SK-N-SH (cell line): Measurements from ENCODE around the gene G2E3. TPM values are rescaled to one million over a fixed set of nuclear protein-coding genes. Genes with fewer than 3 reads are reported as not detected.

Source experiments
- CTCF ChIA-PET: fragments of 300-600, 350-600 bp; formaldehyde crosslinking; extraction: SDS; loops from one replicate; lab custom pipeline; 2021; lab: Yijun Ruan, JAX
- POLR2A ChIA-PET: fragments of 350-600 bp; sonication (Branson Sonifier 250); formaldehyde crosslinking; extraction: SDS; loops from one replicate; lab custom pipeline; 2020; ENCODE audit warnings: antibody characterized with exemption, inconsistent platforms; lab: Yijun Ruan, JAX
- DNase-seq: peaks from one replicate; pipeline ENCODE4 v3.0.0; 2012
- H2AFZ ChIP-seq: fragments of 200-600 bp; sonication (generic); 2 replicates; pipeline ENCODE4 v1.8.1; 2016; ENCODE audit warnings: antibody characterized with exemption, mild to moderate bottlenecking, low read depth
- H3F3A ChIP-seq: fragments of 200-600 bp; sonication (generic); replicated peaks from 2 replicates; pipeline ENCODE3; 2016; ENCODE audit warnings: antibody characterized with exemption, mild to moderate bottlenecking; ENCODE audit not compliant: insufficient read depth
- H3K27ac ChIP-seq, 2 experiments: fragments of 200-500 bp in 1 of 2; fragments of 200-600 bp in 1 of 2; sonication (Bioruptor generic) in 1 of 2; sonication (generic), shearing (Covaris generic) in 1 of 2; 2 replicates each; pipeline versions ENCODE4 v1.5.1 to v1.6.1; 2014 to 2016; ENCODE audit warnings: low read depth in 2 of 2, inconsistent platforms in 1 of 2, low read length in 1 of 2, mild to moderate bottlenecking in 1 of 2, mixed read lengths in 1 of 2
- H3K27me3 ChIP-seq: fragments of 200-600 bp; sonication (generic), shearing (Covaris generic); 2 replicates; pipeline ENCODE4 v1.6.1; 2016; ENCODE audit warnings: mixed run types; ENCODE audit not compliant: insufficient read depth
- H3K36me3 ChIP-seq, 2 experiments: fragments of 200-500 bp in 1 of 2; fragments of 200-600 bp in 1 of 2; sonication (Bioruptor generic) in 1 of 2; sonication (generic) in 1 of 2; replicated peaks in 1 of 2; 2 replicates each; pipeline versions ENCODE3 to v1.5.1; 2014 to 2016; ENCODE audit warnings: low read length in 1 of 2, mild to moderate bottlenecking in 1 of 2; ENCODE audit not compliant: insufficient read depth in 2 of 2, control insufficient read depth in 1 of 2
- H3K4me1 ChIP-seq, 2 experiments: fragments of 200-500 bp in 1 of 2; fragments of 200-600 bp in 1 of 2; sonication (Bioruptor generic) in 1 of 2; sonication (generic), shearing (Covaris generic) in 1 of 2; 2 replicates each; pipeline versions ENCODE4 v1.5.1 to v1.6.1; 2014 to 2016; ENCODE audit warnings: low read depth in 1 of 2, low read length in 1 of 2, mixed run types in 1 of 2; ENCODE audit not compliant: insufficient read depth in 2 of 2, control insufficient read depth in 1 of 2
- H3K4me2 ChIP-seq: fragments of 200-600 bp; sonication (generic), shearing (Covaris generic); 2 replicates; pipeline ENCODE4 v1.6.1; 2017; ENCODE audit warnings: mixed run types
- H3K4me3 ChIP-seq, 2 experiments: fragments of 200-500 bp in 1 of 2; fragments of 200-600 bp in 1 of 2; sonication (Bioruptor generic) in 1 of 2; sonication (generic), shearing (Covaris generic) in 1 of 2; 2 replicates each; pipeline versions ENCODE4 v1.5.1 to v1.8.1; 2014 to 2016; ENCODE audit warnings: low read depth in 2 of 2, inconsistent platforms in 1 of 2, low read length in 1 of 2, mild to moderate bottlenecking in 1 of 2, mixed read lengths in 1 of 2, moderate library complexity in 1 of 2
- H3K79me2 ChIP-seq: fragments of 200-600 bp; sonication (generic); 2 replicates; pipeline ENCODE4 v1.8.1; 2017; ENCODE audit warnings: mild to moderate bottlenecking; ENCODE audit not compliant: insufficient read depth
- H3K9ac ChIP-seq: fragments of 200-600 bp; sonication (generic); 2 replicates; pipeline ENCODE4 v1.6.1; 2017; ENCODE audit warnings: mixed run types
- H3K9me2 ChIP-seq: fragments of 200-600 bp; sonication (generic); 2 replicates; pipeline ENCODE4 v1.6.1; 2017; ENCODE audit warnings: mixed run types
- H3K9me3 ChIP-seq: fragments of 200-600 bp; sonication (generic); 2 replicates; pipeline ENCODE4 v1.6.1; 2017; ENCODE audit warnings: mixed run types, mild to moderate bottlenecking, moderate library complexity
- H4K20me1 ChIP-seq: fragments of 200-600 bp; sonication (generic); 2 replicates; pipeline ENCODE4 v1.6.1; 2017; ENCODE audit warnings: mild to moderate bottlenecking, mixed run types; ENCODE audit not compliant: insufficient read depth
- CHD2 ChIP-seq: fragments of 150-350 bp; IDR thresholded peaks from 2 replicates; pipeline ENCODE4 v1.6.1; 2018; ENCODE audit warnings: low read length; ENCODE audit not compliant: partially characterized antibody
- ELF1 ChIP-seq: IDR thresholded peaks from 2 replicates; pipeline ENCODE4 v1.4.0; 2012
- EP300 ChIP-seq, 2 experiments: IDR thresholded peaks; 2 replicates each; pipeline versions ENCODE4 v1.4.0 to v1.6.1; 2012; ENCODE audit warnings: borderline replicate concordance in 1 of 2, low read depth in 1 of 2, low read length in 1 of 2
- FOSL2 ChIP-seq: IDR thresholded peaks from 2 replicates; pipeline ENCODE4 v1.4.0; 2012; ENCODE audit warnings: low read depth, mild to moderate bottlenecking, moderate library complexity, borderline replicate concordance
- FOXM1 ChIP-seq: IDR thresholded peaks from 2 replicates; pipeline ENCODE4 v1.4.0; 2012; ENCODE audit warnings: low read depth, mild to moderate bottlenecking
- GABPA ChIP-seq: IDR thresholded peaks from 2 replicates; pipeline ENCODE4 v1.4.0; 2012; ENCODE audit warnings: low read depth, mild to moderate bottlenecking
- MEF2A ChIP-seq: IDR thresholded peaks from 2 replicates; pipeline ENCODE4 v1.4.0; 2012; ENCODE audit warnings: low read depth, borderline replicate concordance
- RAD21 ChIP-seq: IDR thresholded peaks from 2 replicates; pipeline ENCODE4 v1.6.1; 2012; ENCODE audit warnings: mild to moderate bottlenecking, low read length
- RCOR1 ChIP-seq: fragments of 150-350 bp; IDR thresholded peaks from 2 replicates; pipeline ENCODE4 v1.6.1; 2017; ENCODE audit warnings: antibody characterized with exemption, low read length
- RFX5 ChIP-seq: IDR thresholded peaks from 2 replicates; pipeline ENCODE4 v1.6.1; 2012; ENCODE audit warnings: mild to moderate bottlenecking, improper control_type of control experiment, low read length
- USF1 ChIP-seq: IDR thresholded peaks from 2 replicates; pipeline ENCODE4 v1.4.0; 2012; ENCODE audit warnings: low read depth, borderline replicate concordance
- USF2 ChIP-seq: fragments of 150-350 bp; IDR thresholded peaks from 2 replicates; pipeline ENCODE4 v1.6.1; 2017; ENCODE audit warnings: antibody characterized with exemption, low read length, low read depth, borderline replicate concordance
- YY1 ChIP-seq: IDR thresholded peaks from 2 replicates; pipeline ENCODE4 v1.4.0; 2012; ENCODE audit warnings: low read depth, mild to moderate bottlenecking
- WGBS: methylation state at CpG from one replicate; pipeline ENCODE4 v1.1.6; 2017; ENCODE audit warnings: low lambda C conversion rate; 5-methylcytosine and 5-hydroxymethylcytosine counted together
- polyA plus RNA-seq, 3 experiments: library from polyadenylated mRNA; depleted of rRNA; stranded (reverse); fragments of >200 nt; gene quantifications; 2 replicates each; pipeline ENCODE4 v1.2.3, GENCODE V29; 2012

G2E3 gene
- polyA plus RNA-seq, 1 of the 3 experiments (the other 2 are of a cell fraction): 2.9 TPM

DNA sequence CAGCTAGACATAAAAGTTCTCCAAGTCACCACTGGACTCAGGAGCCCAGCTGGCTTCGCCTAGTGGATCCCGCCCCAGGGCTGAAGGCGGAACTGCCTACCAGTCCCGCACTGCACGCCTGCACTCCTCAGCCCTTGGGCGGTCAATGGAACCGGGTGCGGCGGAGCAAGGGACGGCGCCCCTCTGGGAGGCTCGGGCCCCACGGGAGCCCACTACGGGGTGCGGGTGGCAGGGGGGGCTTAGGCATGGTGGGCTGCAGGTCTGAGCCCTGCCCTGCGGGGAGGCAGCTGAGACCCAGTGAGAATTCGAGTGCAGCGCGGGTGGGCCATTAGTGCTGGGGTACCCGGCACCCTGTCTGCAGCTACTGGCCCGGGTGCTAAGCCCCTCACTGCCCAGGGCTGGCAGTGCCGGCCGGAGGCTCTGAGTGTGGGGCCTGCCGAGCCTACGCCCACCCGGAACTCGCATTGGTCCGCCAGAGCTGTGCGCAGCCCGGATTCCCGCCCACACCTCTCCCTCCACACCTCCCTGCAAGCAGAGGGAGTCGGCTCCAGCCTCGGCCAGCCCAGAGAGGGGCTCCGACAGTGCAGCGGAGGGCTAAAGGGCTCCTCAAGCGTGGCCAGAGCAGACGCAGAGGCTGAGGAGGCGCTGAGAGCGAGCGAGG lies 11.4 kb upstream of the G2E3 start:
- DNase-seq: no peak
- no peaks in the 10 kb centered on the region for H3F3A ChIP-seq
- no peaks in the 10 kb centered on the region for H3K9me3 ChIP-seq
- H3K79me2 ChIP-seq: no peaks in the 10 kb centered on the region
- no peak overlapping the region for H3K27ac ChIP-seq
- H3K4me2 ChIP-seq: no peak overlapping the region
- no peaks in the 10 kb centered on the region for H3K4me1 ChIP-seq
- 78% methylated on average over 23 of the region's 40 CpGs for WGBS
- H3K36me3 ChIP-seq: no peaks in the 10 kb centered on the region
- H3K9ac ChIP-seq: no peak overlapping the region
- no peaks in the 10 kb centered on the region for H3K9me2 ChIP-seq
- TF ChIP-seq EP300 (IDR thresholded peaks at IDR 0.05; ENCODE audit: borderline replicate concordance in 1 of 2, low read depth in 1 of 2, low read length in 1 of 2) (no peak), GABPA (no peak), RFX5 (no peak), FOSL2 (no peak), MEF2A (no peak), RAD21 (no peak), FOXM1 (no peak)
- ChIA-PET POLR2A (no interaction called here), CTCF (interaction anchor here (1.4 kb wide), 1 partner anchor 25 kb away, joined by 4 read pairs; no protein-coding TSS in a partner anchor)
- H2AFZ ChIP-seq: no peak overlapping the region
- H4K20me1 ChIP-seq: no peaks in the 10 kb centered on the region
- no peaks in the 10 kb centered on the region for H3K27me3 ChIP-seq
- H3K4me3 ChIP-seq: no peak overlapping the region

GRCh38 chr14:30550335-30550734 lies 8.6 kb upstream of the G2E3 start:
- TF ChIP-seq YY1 (no peak), USF1 (no peak), USF2 (no peak), EP300 (IDR thresholded peaks at IDR 0.05; ENCODE audit: borderline replicate concordance in 1 of 2, low read depth in 1 of 2, low read length in 1 of 2) (no peak), RCOR1 (no peak), CHD2 (no peak), ELF1 (no peak)
- TF ChIP-seq, all 33 proteins: peak for 0
- no peak overlapping the region for H3K4me2 ChIP-seq

More at GRCh38 chr14:30550335-30550734, 8.6 kb upstream of the G2E3 start:
- ChIA-PET CTCF (interaction anchor here (1.1 to 2.2 kb wide), 3 partner anchors 16 to 28 kb away, joined by 3 to 8 read pairs (median 3); no protein-coding TSS in a partner anchor), POLR2A (no interaction called here)
- no peaks in the 10 kb centered on the region for H4K20me1 ChIP-seq
- no peaks in the 10 kb centered on the region for H3K27me3 ChIP-seq
- no peaks in the 10 kb centered on the region for H3K9me2 ChIP-seq
- no peaks in the 10 kb centered on the region for H3K9me3 ChIP-seq
- H3K36me3 ChIP-seq: no peaks in the 10 kb centered on the region
- H3K4me3 ChIP-seq: no peak overlapping the region
- peaks cover 0 to 5% of the 10 kb centered on the region in 2 experiments; a peak in 1 of 4 replicates for H3K4me1 ChIP-seq
- H3K79me2 ChIP-seq: no peaks in the 10 kb centered on the region
- H3K9ac ChIP-seq: no peak overlapping the region
- peaks cover 8% of the 10 kb centered on the region for H3F3A ChIP-seq
- DNase-seq: no peak
- H3K27ac ChIP-seq: no peak overlapping the region
- no peak overlapping the region for H2AFZ ChIP-seq
